ENCODE measurements around the gene TSPAN3.

DNA sequence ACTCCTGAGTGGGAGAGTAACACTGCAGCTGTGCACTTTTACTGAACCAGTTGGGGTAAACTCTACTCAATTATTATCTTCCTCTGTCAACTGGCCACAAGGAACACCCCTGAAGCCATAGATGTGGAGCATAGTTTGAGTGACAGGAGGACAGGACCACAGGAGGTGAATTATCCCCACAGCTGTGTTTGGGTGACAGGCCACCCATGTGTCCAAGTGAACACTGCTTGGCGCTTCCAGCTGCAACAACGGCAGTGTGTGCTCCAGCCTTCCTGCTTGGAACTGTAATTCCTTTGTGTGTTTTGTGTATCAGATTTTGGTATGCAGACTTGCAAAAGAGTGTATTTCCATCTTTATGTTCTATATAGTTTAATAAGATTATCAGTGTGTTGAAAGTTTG lies 20.2 kb upstream of the TSPAN3 start:
- TF ChIP-seq, protein P1, sequence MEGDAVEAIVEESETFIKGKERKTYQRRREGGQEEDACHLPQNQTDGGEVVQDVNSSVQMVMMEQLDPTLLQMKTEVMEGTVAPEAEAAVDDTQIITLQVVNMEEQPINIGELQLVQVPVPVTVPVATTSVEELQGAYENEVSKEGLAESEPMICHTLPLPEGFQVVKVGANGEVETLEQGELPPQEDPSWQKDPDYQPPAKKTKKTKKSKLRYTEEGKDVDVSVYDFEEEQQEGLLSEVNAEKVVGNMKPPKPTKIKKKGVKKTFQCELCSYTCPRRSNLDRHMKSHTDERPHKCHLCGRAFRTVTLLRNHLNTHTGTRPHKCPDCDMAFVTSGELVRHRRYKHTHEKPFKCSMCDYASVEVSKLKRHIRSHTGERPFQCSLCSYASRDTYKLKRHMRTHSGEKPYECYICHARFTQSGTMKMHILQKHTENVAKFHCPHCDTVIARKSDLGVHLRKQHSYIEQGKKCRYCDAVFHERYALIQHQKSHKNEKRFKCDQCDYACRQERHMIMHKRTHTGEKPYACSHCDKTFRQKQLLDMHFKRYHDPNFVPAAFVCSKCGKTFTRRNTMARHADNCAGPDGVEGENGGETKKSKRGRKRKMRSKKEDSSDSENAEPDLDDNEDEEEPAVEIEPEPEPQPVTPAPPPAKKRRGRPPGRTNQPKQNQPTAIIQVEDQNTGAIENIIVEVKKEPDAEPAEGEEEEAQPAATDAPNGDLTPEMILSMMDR (IDR thresholded peaks at IDR 0.05; ENCODE audit: insufficient read depth, low read length, poor library complexity, severe bottlenecking), result no peak
- TF ChIP-seq EZH2phosphoT487 (conservative IDR thresholded peaks at IDR 0.05; ENCODE audit: low read length), result no peak
